Raji (cell line): ENCODE data around the gene SLC35F3.

ENCODE experiments used
- POLR2A ChIP-seq: IDR thresholded peaks from 2 replicates; pipeline ENCODE4 v1.6.1; 2011; ENCODE audit warnings: low read depth, low read length, control low read depth; ENCODE audit not compliant: insufficient read depth

SLC35F3 gene

GRCh38 chr1:233905416-233906051, 1.1 kb downstream of the SLC35F3 start:
- TF ChIP-seq POLR2A, result no peak

DNA sequence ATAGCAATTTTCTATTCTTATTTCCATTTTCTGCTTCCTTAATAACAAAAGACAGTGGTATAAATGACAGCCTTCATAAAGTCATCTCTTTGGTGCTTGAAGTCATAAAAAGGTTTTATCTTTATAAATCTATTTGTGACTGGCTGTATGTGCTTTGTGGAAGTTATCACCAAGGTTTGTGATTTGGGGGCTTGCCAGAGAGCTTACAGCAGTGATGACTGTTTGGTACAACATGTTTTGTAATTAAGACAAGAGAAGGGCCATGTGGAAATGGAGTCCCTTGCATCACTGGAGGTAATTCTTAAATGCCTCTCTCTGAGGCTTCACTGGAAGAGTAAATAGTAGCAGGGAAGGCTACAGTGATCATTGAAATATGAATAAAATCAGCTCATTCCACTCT, 2.7 kb downstream of the SLC35F3 start:
- TF ChIP-seq POLR2A, result no peak

- TF ChIP-seq POLR2A, result no peak
Measured at GRCh38 chr1:233908092-233908491, 3.6 kb downstream of the SLC35F3 start.

DNA sequence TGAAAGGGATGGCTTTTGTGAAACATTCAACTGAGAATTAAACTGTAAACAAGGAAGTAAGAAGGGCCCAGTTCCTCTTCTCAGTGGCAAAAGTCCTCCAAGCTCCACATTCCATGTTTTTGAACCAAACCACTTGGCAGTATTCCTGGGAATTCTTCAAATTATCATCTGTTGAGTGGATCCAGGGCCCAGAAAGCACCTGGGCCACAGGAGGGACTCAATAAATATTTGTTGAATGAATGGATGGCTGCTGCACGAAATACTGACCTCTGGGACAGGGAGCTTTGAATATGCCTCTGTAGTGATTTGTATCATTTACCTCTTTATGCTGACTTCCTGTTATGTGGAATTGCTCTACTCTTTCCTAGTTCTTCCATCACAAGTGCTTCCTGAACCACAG, 4.7 kb downstream of the SLC35F3 start:
- TF ChIP-seq POLR2A, result no peak

DNA sequence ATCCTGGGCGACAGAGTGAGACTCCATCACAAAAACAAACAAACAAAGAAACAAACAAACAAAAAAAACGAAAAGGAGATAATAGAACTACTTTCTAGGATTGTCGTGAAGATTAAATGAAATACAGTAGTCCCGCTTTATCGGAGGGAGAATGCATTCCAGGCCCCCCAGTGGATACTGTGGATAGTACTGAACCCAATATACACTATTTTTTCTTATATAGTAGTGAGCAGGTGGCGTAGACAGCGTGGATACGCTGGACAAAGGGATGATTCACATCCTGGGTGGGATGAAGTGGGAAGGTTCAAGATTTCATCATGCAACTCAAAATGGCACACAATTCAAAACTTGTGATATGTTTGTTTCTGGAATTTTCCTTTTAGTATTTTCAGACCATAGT, 8.0 kb downstream of the SLC35F3 start:
- no peak for TF ChIP-seq POLR2A

GRCh38 chr1:233912909-233913308, 8.4 kb downstream of the SLC35F3 start:
- TF ChIP-seq POLR2A, result no peak

- no peak for TF ChIP-seq POLR2A
Measured at GRCh38 chr1:233916706-233917105, 12.2 kb downstream of the SLC35F3 start.

- TF ChIP-seq POLR2A, result no peak
Measured at GRCh38 chr1:233919786-233920185, 15.3 kb downstream of the SLC35F3 start.

GRCh38 chr1:233928123-233928522, 23.6 kb downstream of the SLC35F3 start:
- no peak for TF ChIP-seq POLR2A

- TF ChIP-seq POLR2A, result no peak
Measured at GRCh38 chr1:233933339-233933738, 28.9 kb downstream of the SLC35F3 start.

GRCh38 chr1:233935297-233935868, 30.9 kb downstream of the SLC35F3 start:
- no peak for TF ChIP-seq POLR2A

- no peak for TF ChIP-seq POLR2A
Measured at GRCh38 chr1:233936422-233936821, 31.9 kb downstream of the SLC35F3 start.

DNA sequence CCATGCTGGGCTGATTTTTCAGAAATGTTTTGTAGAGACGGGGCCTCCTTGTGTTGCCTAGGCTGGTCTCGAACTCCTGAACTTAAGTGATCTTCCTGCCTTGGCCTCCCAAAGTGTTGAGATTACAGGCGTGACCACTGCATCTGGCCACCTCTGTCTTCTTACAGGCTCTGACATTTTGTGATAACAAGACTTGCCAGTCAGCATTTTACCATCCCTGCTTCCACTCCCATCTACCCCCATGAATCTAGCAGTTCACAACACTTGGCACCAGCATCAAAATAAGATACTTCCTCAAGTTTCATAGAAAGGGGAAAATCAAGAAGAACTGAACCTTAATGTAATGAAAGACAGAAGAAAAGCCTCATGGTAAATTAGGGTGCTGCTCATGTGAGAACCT, 32.4 kb downstream of the SLC35F3 start:
- no peak for TF ChIP-seq POLR2A

- TF ChIP-seq POLR2A, result no peak
Measured at GRCh38 chr1:233938476-233938875, 34.0 kb downstream of the SLC35F3 start.

DNA sequence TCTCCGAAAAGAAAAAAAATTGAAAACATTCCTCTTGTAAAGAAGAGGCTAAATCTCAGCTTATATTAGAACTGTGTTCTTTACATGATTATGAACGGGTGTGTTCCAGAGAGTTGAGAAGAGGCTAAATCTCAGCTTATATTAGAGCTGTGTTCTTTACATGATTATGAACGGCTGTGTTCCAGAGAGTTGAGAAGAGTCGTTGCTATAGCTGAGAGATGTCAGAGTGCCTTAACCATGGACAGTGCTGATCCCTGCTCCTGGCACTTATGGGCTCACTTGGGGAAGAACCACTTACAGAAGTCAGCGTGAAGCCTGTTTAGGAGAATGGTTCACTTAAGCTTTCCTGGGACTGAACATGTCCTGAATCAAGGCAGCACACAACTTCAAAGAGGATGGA, 35.0 kb downstream of the SLC35F3 start:
- no peak for TF ChIP-seq POLR2A

GRCh38 chr1:233940908-233941307, 36.4 kb downstream of the SLC35F3 start:
- no peak for TF ChIP-seq POLR2A

GRCh38 chr1:233944601-233945000, 40.1 kb downstream of the SLC35F3 start:
- TF ChIP-seq POLR2A, result no peak

- no peak for TF ChIP-seq POLR2A
Measured at GRCh38 chr1:233945573-233945972, 41.1 kb downstream of the SLC35F3 start.

DNA sequence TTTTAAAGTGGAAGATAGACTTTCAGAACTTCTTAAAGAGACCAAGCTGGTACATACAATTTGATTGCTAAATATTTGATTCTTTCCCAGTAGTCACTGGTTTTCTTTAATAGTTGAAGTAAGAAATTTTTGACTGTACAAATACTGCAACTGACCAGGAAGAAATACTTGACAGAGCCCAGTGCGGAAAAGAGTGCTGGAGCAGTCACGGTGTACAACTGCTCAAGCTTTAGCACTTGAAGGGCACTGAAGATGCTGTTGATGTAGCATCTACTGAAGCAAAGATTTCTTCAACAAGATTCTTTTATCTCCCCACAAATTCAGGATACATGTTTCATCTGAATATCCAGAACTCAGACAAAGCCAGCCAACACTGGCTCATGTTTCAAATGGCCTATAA, 41.5 kb downstream of the SLC35F3 start:
- no peak for TF ChIP-seq POLR2A
